Erythroblast (primary cell): Measurements from ENCODE around the gene LMF2.

Experiments
- GATA1 ChIP-seq: IDR thresholded peaks from 2 replicates; pipeline ENCODE4 v1.6.1; 2011; ENCODE audit warnings: low read depth, mild to moderate bottlenecking, control low read depth, low read length, moderate library complexity
- POLR2A ChIP-seq: IDR thresholded peaks from 2 replicates; pipeline ENCODE4 v1.6.1; 2011; ENCODE audit warnings: mild to moderate bottlenecking, low read length

DNA sequence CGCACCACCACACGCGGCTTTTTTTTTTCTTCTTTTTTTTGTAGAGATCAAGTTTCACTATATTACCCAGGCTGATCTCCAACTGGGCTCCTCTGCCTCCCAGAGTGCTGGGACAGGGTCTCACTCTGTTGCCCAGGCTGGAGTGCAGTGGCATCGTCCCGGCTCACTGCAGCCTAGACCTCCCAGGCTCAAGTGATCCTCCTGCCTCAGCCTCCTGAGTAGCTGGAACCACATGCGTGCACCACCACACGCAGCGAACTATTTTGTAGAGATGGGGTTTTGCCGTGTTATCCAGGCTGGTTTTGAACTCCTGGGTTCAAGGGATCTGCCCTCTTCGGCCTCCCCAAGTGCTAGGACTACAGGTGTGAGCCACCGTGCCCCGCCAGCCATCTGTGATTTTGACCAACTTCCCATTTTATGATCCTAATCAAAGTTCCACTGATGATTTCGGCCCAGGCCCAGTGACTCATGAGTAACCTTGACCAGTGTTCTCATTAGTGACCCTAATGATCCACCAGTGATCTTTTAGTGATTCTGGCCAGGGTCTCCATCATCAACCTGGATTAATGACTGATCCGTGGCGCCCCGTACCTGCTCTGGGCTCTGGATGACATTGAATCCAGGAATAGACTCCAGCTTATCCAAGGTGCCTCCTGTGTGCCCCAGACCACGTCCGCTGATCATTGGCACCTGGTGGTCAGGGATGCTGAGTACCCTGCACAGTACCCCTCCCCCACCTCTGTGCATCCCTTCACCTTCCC is 20.6 kb upstream of the LMF2 start:
- no peak for TF ChIP-seq POLR2A
- TF ChIP-seq GATA1 = no peak
